ENCODE measurements around the gene CDHR5.
"Not testable (repeated sequence)": the region's sequence is repeated elsewhere in the genome, so short reads cannot be mapped to it uniquely, and the experiment has no call there.

The CDHR5 gene

GRCh38 chr11:624705-625635 lies at the start of gene CDHR5:
Gene CDHR5 (minus strand): TSS chr11:624955. CDS start chr11:624902, 53 bp downstream.
- no peak for DNase-seq (ENCODE audit: low read depth in 2 of 2)

- no peak for DNase-seq (ENCODE audit: low read depth in 2 of 2)
Measured at GRCh38 chr11:674406-674805, 49.7 kb upstream of the CDHR5 start.

GRCh38 chr11:673866-674265 lies 49.1 kb upstream of the CDHR5 start:
- DNase-seq (ENCODE audit: low read depth in 2 of 2): no peak

GRCh38 chr11:665704-666281 lies 41.0 kb upstream of the CDHR5 start:
- no peak for DNase-seq (ENCODE audit: low read depth in 2 of 2)

- DNase-seq (ENCODE audit: low read depth in 2 of 2): no peak
Measured at GRCh38 chr11:665062-665703, 40.4 kb upstream of the CDHR5 start.

GRCh38 chr11:662689-663274 lies 38.0 kb upstream of the CDHR5 start:
- DNase-seq (ENCODE audit: low read depth in 2 of 2): no peak

GRCh38 chr11:660681-661444 lies 36.1 kb upstream of the CDHR5 start:
- no peak for DNase-seq (ENCODE audit: low read depth in 2 of 2)

GRCh38 chr11:660281-660680 lies 35.5 kb upstream of the CDHR5 start:
- DNase-seq (ENCODE audit: low read depth in 2 of 2): no peak

- no peak for DNase-seq (ENCODE audit: low read depth in 2 of 2)
Measured at GRCh38 chr11:659532-660085, 34.9 kb upstream of the CDHR5 start.

- DNase-seq (ENCODE audit: low read depth in 2 of 2): no peak
Measured at GRCh38 chr11:657691-658126, 33.0 kb upstream of the CDHR5 start.

- no peak for DNase-seq (ENCODE audit: low read depth in 2 of 2)
Measured at GRCh38 chr11:656866-657265, 32.1 kb upstream of the CDHR5 start.

- no peak for DNase-seq (ENCODE audit: low read depth in 2 of 2)
Measured at GRCh38 chr11:656426-656825, 31.7 kb upstream of the CDHR5 start.

GRCh38 chr11:655036-655726 lies 30.4 kb upstream of the CDHR5 start:
- no peak for DNase-seq (ENCODE audit: low read depth in 2 of 2)

GRCh38 chr11:654444-654843 lies 29.7 kb upstream of the CDHR5 start:
- DNase-seq (ENCODE audit: low read depth in 2 of 2): not testable (repeated sequence)

- DNase-seq (ENCODE audit: low read depth in 2 of 2): no peak
Measured at GRCh38 chr11:653837-654236, 29.1 kb upstream of the CDHR5 start.

GRCh38 chr11:653136-653535 lies 28.4 kb upstream of the CDHR5 start:
- DNase-seq (ENCODE audit: low read depth in 2 of 2): not testable (repeated sequence)

GRCh38 chr11:650482-650881 lies 25.7 kb upstream of the CDHR5 start:
- DNase-seq (ENCODE audit: low read depth in 2 of 2): no peak

- DNase-seq (ENCODE audit: low read depth in 2 of 2): not testable (repeated sequence)
Measured at GRCh38 chr11:647672-648158, 23.0 kb upstream of the CDHR5 start.

GRCh38 chr11:646214-646613 lies 21.5 kb upstream of the CDHR5 start:
- DNase-seq (ENCODE audit: low read depth in 2 of 2): no peak

- no peak for DNase-seq (ENCODE audit: low read depth in 2 of 2)
Measured at GRCh38 chr11:645536-645935, 20.8 kb upstream of the CDHR5 start.

Measured in stimulated activated CD4-positive, alpha-beta T cell treated with anti-CD3 and anti-CD28 coated beads, Interleukin-12 subunit alpha, Interleukin-12 subunit beta, amount 100 ng/mL, for 24 hours (primary cell).